ENCODE measurements around the gene DCN. TPM values are rescaled to one million over a fixed set of nuclear protein-coding genes. Genes with fewer than 3 reads are reported as not detected.

DCN gene
- total RNA-seq, 1 donor from 2014 or later = 843 TPM

DNA sequence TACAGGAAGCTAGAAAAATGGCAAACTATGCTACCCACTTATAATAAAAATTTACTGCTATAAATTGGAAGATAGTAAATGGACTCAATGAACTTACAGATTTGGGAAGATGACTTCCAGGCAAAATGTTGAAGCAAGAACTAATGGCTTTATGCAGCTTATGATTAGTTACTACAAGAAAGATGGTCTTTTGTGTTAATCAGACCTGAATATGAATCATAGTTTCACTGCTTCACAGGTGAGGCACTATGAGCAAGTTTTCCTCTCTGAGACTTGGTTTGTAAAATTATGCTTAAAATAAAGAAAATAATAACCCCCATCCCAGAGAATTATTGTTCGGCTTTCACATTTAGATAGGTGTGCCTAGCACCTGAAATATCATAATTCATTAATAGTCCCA, 19.8 kb upstream of the DCN start:
- no peak for ATAC-seq
- H3K9me3 ChIP-seq = no peaks in the 10 kb centered on the region
- DNase-seq = no peak
- no peaks in the 10 kb centered on the region for H3K27me3 ChIP-seq (ENCODE audit: low read depth)
- H3K36me3 ChIP-seq = no peaks in the 10 kb centered on the region
- intact Hi-C loops (cut with DNase I) = no loop called here
- H3K27ac ChIP-seq = no peak overlapping the region
- TF ChIP-seq, protein P1, sequence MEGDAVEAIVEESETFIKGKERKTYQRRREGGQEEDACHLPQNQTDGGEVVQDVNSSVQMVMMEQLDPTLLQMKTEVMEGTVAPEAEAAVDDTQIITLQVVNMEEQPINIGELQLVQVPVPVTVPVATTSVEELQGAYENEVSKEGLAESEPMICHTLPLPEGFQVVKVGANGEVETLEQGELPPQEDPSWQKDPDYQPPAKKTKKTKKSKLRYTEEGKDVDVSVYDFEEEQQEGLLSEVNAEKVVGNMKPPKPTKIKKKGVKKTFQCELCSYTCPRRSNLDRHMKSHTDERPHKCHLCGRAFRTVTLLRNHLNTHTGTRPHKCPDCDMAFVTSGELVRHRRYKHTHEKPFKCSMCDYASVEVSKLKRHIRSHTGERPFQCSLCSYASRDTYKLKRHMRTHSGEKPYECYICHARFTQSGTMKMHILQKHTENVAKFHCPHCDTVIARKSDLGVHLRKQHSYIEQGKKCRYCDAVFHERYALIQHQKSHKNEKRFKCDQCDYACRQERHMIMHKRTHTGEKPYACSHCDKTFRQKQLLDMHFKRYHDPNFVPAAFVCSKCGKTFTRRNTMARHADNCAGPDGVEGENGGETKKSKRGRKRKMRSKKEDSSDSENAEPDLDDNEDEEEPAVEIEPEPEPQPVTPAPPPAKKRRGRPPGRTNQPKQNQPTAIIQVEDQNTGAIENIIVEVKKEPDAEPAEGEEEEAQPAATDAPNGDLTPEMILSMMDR (IDR thresholded peaks at IDR 0.05) = no peak
- H3K4me3 ChIP-seq = no peak overlapping the region
- H3K4me1 ChIP-seq = no peaks in the 10 kb centered on the region

DNA sequence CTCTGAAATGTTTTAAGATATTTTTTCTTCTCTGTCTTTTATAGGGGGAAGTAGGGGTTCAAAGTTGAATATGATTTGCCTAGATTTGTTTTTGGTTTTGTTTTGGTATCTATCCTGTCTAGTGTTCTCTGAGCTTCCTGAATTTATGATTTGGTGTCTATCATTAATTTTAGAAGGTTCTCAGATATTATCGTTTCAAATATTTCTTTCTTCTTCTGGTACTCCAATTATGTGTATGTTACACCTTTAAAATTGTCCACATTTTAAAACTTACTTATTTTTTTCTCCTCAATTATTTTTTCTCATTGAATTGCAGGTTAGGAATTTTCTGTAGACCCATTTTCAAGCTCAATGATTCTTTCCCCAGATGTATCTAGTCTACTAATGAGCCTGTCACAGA, 13.8 kb upstream of the DCN start:
- DNase-seq (no peak), ATAC-seq (no peak)
- intact Hi-C loops (cut with DNase I) = no loop called here
- Histone ChIP-seq H3K27ac (no peak overlapping the region), H3K9me3 (no peaks in the 10 kb centered on the region), H3K36me3 (no peaks in the 10 kb centered on the region), H3K4me1 (no peaks in the 10 kb centered on the region), H3K27me3 (ENCODE audit: low read depth) (no peaks in the 10 kb centered on the region), H3K4me3 (no peak overlapping the region)
- TF ChIP-seq, protein P1 (IDR thresholded peaks at IDR 0.05) = no peak

DNA sequence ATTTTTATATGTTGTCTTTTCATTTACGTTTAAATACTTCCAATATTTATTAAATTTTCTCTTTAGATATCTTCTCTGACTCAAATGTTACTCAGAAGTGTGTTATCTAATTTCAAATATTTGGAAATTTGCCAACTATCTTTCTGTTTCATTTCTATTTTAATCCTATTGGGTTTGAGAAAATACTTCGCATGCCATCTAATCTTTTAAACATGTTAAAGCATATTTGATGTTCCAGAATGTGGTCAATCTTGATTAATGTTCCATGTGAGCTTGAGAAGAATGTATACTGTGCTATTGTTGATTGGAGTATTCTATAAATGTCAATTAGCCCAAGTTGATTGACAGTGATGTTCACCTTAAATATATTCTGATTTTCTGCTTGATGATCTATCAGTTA, 11.9 kb upstream of the DCN start:
- TF ChIP-seq, protein P1 (IDR thresholded peaks at IDR 0.05) = no peak

DNA sequence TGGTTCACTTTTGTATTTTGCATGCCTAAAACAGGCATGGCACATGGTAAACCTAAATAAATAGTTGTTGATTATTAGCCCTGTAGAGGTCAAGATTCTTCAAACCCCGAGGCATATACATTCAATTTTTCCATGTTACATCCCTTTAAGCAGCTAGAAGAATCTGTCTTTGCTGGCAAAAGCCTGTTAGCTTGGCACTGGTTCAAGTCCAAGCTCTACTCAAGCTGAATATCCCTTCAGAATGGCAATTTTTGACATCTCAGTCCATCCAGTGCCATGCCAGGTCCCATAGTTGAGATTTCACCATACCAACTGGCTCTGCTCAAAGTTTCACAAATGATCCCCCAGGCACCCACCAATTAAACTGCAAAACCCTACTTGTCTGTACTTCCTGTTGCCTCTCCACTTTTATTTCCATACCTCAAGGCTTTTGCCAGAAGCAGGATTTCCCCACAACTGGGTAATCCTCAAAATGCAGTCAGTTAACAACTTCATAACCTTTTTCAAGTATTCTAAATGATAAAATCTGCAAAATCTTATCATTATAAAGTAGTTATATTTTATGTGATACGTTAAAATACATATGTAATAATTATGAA, 9.0 kb upstream of the DCN start:
- ATAC-seq = no peak
- Histone ChIP-seq H3K36me3 (no peaks in the 10 kb centered on the region), H3K4me3 (no peak overlapping the region), H3K27ac (no peak overlapping the region), H3K27me3 (ENCODE audit: low read depth) (no peaks in the 10 kb centered on the region), H3K4me1 (no peaks in the 10 kb centered on the region), H3K9me3 (no peaks in the 10 kb centered on the region)
- TF ChIP-seq, protein P1 (IDR thresholded peaks at IDR 0.05) = no peak
- intact Hi-C loops (cut with DNase I) = no loop called here
- no peak for DNase-seq

More for the DNA sequence above, 11.9 kb upstream of the DCN start:
- Histone ChIP-seq H3K4me3 (no peak overlapping the region), H3K9me3 (no peaks in the 10 kb centered on the region), H3K4me1 (no peaks in the 10 kb centered on the region), H3K36me3 (no peaks in the 10 kb centered on the region), H3K27ac (no peak overlapping the region), H3K27me3 (ENCODE audit: low read depth) (no peaks in the 10 kb centered on the region)
- DNase-seq (no peak), ATAC-seq (no peak)
- intact Hi-C loops (cut with DNase I) = no loop called here

DNA sequence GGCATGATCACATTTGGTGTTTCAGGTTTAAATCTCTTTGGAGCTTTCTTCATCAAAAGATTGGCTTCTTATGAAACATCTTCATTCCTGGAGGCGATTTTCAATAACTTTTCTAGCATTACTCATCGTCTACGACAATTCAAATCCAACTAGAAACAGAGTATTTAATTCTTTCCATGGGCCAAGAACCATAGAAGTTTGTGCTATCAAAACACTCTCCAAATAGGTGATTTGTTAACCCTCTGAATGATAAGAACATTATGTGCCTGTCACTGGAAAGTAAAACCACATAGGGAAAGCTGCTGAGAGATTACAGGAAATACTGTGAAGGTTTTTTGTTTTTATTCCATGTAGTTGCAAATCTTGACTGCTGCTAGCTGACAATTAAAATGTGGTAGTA, 6.9 kb upstream of the DCN start:
- no peaks in the 10 kb centered on the region for H3K9me3 ChIP-seq
- TF ChIP-seq, protein P1 (IDR thresholded peaks at IDR 0.05) = no peak
- intact Hi-C loops (cut with DNase I) = no loop called here
- H3K27me3 ChIP-seq (ENCODE audit: low read depth) = no peaks in the 10 kb centered on the region
- no peak overlapping the region for H3K27ac ChIP-seq
- H3K36me3 ChIP-seq = no peaks in the 10 kb centered on the region
- no peak for ATAC-seq
- no peaks in the 10 kb centered on the region for H3K4me1 ChIP-seq
- DNase-seq = no peak
- H3K4me3 ChIP-seq = no peak overlapping the region
